Heart right ventricle (tissue), 16 donors: Measurements from ENCODE around the gene CLMN. TPM values are rescaled to one million over a fixed set of nuclear protein-coding genes. Genes with fewer than 3 reads are reported as not detected.

Experiments
- ATAC-seq, 8 donors: fragments of 200-7000 bp; cut with Tn5 transposase; one replicate each; pipeline ENCODE4 v1.9.1; 2020; ENCODE audit warnings: mild to moderate bottlenecking in 8 of 8, moderate library complexity in 8 of 8, moderate number of reproducible peaks in 1 of 8
- DNase-seq, 2 donors: peaks; one replicate each; pipeline ENCODE4 v3.0.0-alpha.2; 2020
- H3K27ac ChIP-seq, 10 donors: fragments of 200-600 bp; sonication (generic) in 2 of 10; one replicate each; pipeline versions ENCODE4 v1.5.0 to v1.8.0; 2020 to 2022; ENCODE audit warnings: mild to moderate bottlenecking in 3 of 10
- H3K27me3 ChIP-seq, 7 donors: fragments of 200-600 bp; one replicate each; pipeline ENCODE4 v1.8.0; 2021 to 2022; ENCODE audit warnings: mild to moderate bottlenecking in 2 of 7
- H3K36me3 ChIP-seq, 9 donors: fragments of 200-600 bp; sonication (generic) in 1 of 9; one replicate each; pipeline versions ENCODE4 v1.5.0 to v1.8.0; 2020 to 2022; ENCODE audit warnings: mild to moderate bottlenecking in 2 of 9
- H3K4me1 ChIP-seq, 9 donors: fragments of 200-600 bp; sonication (generic) in 1 of 9; one replicate each; pipeline versions ENCODE4 v1.5.0 to v1.8.0; 2020 to 2022; ENCODE audit warnings: mild to moderate bottlenecking in 4 of 9
- H3K4me3 ChIP-seq, 10 donors: fragments of 200-600 bp; sonication (generic) in 2 of 10; one replicate each; pipeline versions ENCODE4 v1.5.0 to v1.8.0; 2020 to 2022; ENCODE audit warnings: mild to moderate bottlenecking in 7 of 10, moderate library complexity in 2 of 10
- H3K9me3 ChIP-seq, 11 donors: fragments of 200-600 bp in 10 of 11; sonication (generic) in 2 of 11; one replicate each; pipeline versions ENCODE4 v1.5.0 to v1.8.0; 2013 to 2022; ENCODE audit warnings: mild to moderate bottlenecking in 2 of 11, control low read depth in 1 of 11, moderate library complexity in 1 of 11
- WGBS, 2 donors: extraction: QIAGEN DNeasy Blood & Tissue Kit; methylation state at CpG; one replicate each; pipeline ENCODE4 v1.1.7; 2013; ENCODE audit warnings: inconsistent platforms in 1 of 2; 5-methylcytosine and 5-hydroxymethylcytosine counted together
- intact Hi-C, 10 donors: fragments of 100-400 bp; cut with DNase I; formaldehyde crosslinking; loops; one replicate each; pipeline versions ENCODE4 v1.11.1 to v1.14.2; 2022
- polyA plus RNA-seq, 2 donors: library from polyadenylated mRNA; stranded (reverse); fragments of 200-250 nt; gene quantifications; one replicate each; pipeline ENCODE4 v1.2.3, GENCODE V29; 2013
- total RNA-seq, 10 donors: library from RNA; stranded (reverse); fragmentation: NEBNext Ultra II Directional in 3 of 10; extraction: Animal tissue kit (Norgen Biotek cat#: 25700) in 3 of 10; gene quantifications; one replicate each; pipeline versions ENCODE4 v1.2.1 to v1.2.4, GENCODE V29; 2021 to 2023
- TF ChIP-seq, protein P1 (sequence below), 9 donors: fragments of 200-600 bp; sonication (generic) in 2 of 9; IDR thresholded peaks; one replicate each; pipeline versions ENCODE4 v1.5.0 to v1.8.0; 2021 to 2022; ENCODE audit warnings: antibody characterized with exemption in 9 of 9, mild to moderate bottlenecking in 5 of 9, moderate library complexity in 1 of 9
- donor health status: Arrhythmogenic right ventricular cardiomyopathy.
- donor health status: ischemic (EF 13 %, LVEDD 7.1; RV severe dilation, severe dysfunction).
- donor health status: healthy with polysubstance abuse.
- donor health status: DM: no; HTN: yes; CAD: no.
- donor health status: DM: no; HTN: no; CAD: no.
- donor health status: ischemic (EF 25% LVEDD 6.9; RV normal size, moderate dysfunction).
- donor health status: ischemic (EF 25% LVEDD 5.7; RV mildly dilated, moderate dysfunction).
- donor health status: healthy.
- donor health status: DM: yes; HTN: yes; CAD: no.
- donor health status: Ischemic cardiomyopathy.
- donor health status: ischemic (EF 35%, LVEDD 5.7; RV mildly dilated, moderate dysfunction).
- donor health status: nonischemic (EF 11% LVEDD 7.7; RV severe dilation, severe dysfunction).
- donor health status: DM: yes; HTN: yes; CAD: no.
- donor health status: PGD.
- donor health status: ischemic (EF 29% LVEDD 5.4; RV normal size, mild dysfunction).
- donor health status: nonischemic (EF 23%, LVEDD 6.1; RV moderate dilation, normal function).

CLMN gene
- total and polyA plus RNA-seq, 12 donors, result 2.6 to 14.5 (median 5.9) TPM

DNA sequence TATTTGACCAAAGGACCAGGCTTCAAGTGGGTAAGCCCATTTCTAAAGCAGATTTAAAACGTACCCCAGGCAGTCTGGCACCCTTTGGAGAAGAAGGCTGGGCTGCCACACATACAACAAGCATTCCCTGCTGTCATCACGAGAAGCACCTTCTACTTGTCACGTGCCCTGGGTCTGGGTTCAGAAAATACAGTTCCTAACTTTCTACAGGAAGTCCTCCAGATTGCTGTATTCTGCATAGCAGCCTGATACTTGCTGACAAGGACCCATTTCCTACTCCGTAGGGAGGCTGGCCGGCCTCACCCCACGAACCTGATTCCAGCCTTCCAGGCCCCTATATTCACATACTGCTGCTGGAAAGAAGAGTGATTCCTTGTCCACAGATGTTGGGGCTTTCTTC is 7.4 kb downstream of the CLMN start:
- ATAC-seq, result no peak
- H3K4me3 ChIP-seq, result no peak overlapping the region
- no peaks in the 10 kb centered on the region for H3K9me3 ChIP-seq
- 70 to 72% methylated on average over 6 of the region's 6 CpGs for WGBS, 2 donors
- H3K36me3 ChIP-seq, result no peaks in the 10 kb centered on the region
- TF ChIP-seq, protein P1, sequence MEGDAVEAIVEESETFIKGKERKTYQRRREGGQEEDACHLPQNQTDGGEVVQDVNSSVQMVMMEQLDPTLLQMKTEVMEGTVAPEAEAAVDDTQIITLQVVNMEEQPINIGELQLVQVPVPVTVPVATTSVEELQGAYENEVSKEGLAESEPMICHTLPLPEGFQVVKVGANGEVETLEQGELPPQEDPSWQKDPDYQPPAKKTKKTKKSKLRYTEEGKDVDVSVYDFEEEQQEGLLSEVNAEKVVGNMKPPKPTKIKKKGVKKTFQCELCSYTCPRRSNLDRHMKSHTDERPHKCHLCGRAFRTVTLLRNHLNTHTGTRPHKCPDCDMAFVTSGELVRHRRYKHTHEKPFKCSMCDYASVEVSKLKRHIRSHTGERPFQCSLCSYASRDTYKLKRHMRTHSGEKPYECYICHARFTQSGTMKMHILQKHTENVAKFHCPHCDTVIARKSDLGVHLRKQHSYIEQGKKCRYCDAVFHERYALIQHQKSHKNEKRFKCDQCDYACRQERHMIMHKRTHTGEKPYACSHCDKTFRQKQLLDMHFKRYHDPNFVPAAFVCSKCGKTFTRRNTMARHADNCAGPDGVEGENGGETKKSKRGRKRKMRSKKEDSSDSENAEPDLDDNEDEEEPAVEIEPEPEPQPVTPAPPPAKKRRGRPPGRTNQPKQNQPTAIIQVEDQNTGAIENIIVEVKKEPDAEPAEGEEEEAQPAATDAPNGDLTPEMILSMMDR (IDR thresholded peaks at IDR 0.05), result no peak
- no peaks in the 10 kb centered on the region for H3K27me3 ChIP-seq
- DNase-seq, result no peak
- intact Hi-C loops, result loop anchor here in 1 of 10 donors (10.0 kb wide), 1 partner anchor 128 kb away; no protein-coding TSS in a partner anchor
- H3K27ac ChIP-seq, result peak overlapping the region in 3 of 10 donors; percentile 19 to 75 (median 41)
- H3K4me1 ChIP-seq, result peaks cover 0 to 82% (median 24%) of the 10 kb centered on the region in 9 donors

DNA sequence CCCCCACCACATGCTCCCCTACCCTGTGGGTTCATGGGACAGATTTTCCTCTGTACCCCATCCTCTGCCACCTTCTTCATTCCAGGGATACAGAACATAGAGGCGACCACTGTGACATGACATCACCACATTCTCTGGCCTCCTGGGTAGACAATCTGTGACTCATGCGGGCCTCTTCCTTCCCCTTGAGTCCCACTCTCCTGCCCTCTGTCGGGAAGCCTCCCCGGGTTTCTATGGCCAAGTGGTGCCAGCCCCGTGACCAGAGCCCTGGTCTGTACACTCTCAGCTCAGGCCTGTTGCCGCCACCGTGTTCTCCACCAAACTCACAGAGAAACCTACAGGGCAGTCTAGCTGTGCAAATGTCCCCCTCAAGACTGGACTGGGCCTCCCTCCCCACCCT is 8.0 kb downstream of the CLMN start:
- Histone ChIP-seq H3K27me3 (no peaks in the 10 kb centered on the region), H3K4me1 (peaks cover 0 to 88% (median 29%) of the 10 kb centered on the region in 9 donors), H3K36me3 (no peaks in the 10 kb centered on the region), H3K9me3 (no peaks in the 10 kb centered on the region), H3K4me3 (no peak overlapping the region), H3K27ac (peak overlapping the region in 5 of 10 donors; percentile 1 to 75 (median 29))
- intact Hi-C loops, result loop anchor here in 1 of 10 donors (10.0 kb wide), 1 partner anchor 127 kb away; no protein-coding TSS in a partner anchor
- DNase-seq (no peak), ATAC-seq (peak in 2 of 8 donors; percentile 12 to 15)
- WGBS, 2 donors, result 73 to 81% methylated on average over 7 of the region's 7 CpGs
- TF ChIP-seq, protein P1 (IDR thresholded peaks at IDR 0.05), result no peak

DNA sequence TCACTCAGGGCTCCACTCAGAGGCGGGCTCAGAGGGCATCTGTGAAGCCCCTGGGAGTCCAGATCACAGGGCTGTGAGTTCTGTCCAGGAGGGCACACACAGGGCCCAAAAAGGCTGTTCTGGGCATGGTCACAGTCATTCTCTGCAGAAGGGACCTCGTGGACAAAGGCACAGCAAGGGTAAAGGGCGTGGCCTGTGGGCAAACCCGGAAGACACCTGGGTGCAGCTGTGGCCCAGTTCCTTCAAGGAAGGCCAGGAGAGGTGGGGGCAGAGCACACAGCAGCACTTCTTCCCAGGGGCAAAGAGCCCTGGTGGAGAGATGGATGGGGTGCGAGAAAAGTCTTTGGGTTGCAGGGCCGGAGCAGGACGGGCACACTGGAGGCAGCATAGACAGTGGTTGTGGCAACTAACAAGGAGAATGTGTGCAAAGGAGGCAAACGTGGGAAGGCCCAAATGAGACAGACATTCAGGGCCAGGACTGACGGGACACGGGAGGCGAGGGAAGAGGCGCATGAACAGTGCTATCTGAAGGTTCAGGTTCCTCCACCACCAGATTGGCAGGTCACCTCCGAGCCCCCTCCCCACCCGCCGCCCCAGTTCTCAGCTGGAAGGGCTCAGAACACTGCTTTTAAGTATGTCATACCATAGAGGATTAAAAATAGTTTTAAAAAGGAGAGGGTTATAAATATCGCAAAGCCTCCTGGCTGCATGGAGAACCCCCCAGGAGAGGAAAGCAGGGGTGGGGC is 8.9 kb downstream of the CLMN start:
- H3K4me3 ChIP-seq, result no peak overlapping the region
- 69 to 79% methylated on average over 16 of the region's 16 CpGs for WGBS, 2 donors

More for the DNA sequence above, 8.9 kb downstream of the CLMN start:
- H3K27me3 ChIP-seq, result no peaks in the 10 kb centered on the region
- TF ChIP-seq, protein P1 (IDR thresholded peaks at IDR 0.05), result no peak
- no peaks in the 10 kb centered on the region for H3K36me3 ChIP-seq
- intact Hi-C loops, result loop anchor here in 1 of 10 donors (10.0 kb wide), 1 partner anchor 126 kb away; no protein-coding TSS in a partner anchor
- ATAC-seq (no peak), DNase-seq (no peak)
- no peaks in the 10 kb centered on the region for H3K9me3 ChIP-seq
- H3K4me1 ChIP-seq, result peaks cover 0 to 83% (median 29%) of the 10 kb centered on the region in 9 donors
- H3K27ac ChIP-seq, result peak overlapping the region in 5 of 10 donors; percentile 3 to 31 (median 15)
